Naive thymus-derived CD4-positive, alpha-beta T cell (primary cell): ENCODE data around the gene NTRK2. TPM values are rescaled to one million over a fixed set of nuclear protein-coding genes. Genes with fewer than 3 reads are reported as not detected.

Experiments
- ATAC-seq: fragments of 150-1000 bp; cut with Tn5 transposase; 2 replicates; pipeline ENCODE4 v1.10.0; 2021; ENCODE audit warnings: mild to moderate bottlenecking, moderate library complexity
- CTCF ChIA-PET: fragments of 350-600 bp; sonication (Branson Sonifier 250); formaldehyde crosslinking; loops from one replicate; lab custom pipeline; 2021; ENCODE audit warnings: antibody characterized with exemption; lab: Charles Lee
- POLR2A ChIA-PET: fragments of 350-600 bp; sonication (Branson Sonifier 250); formaldehyde crosslinking; loops from one replicate; lab custom pipeline; 2021; ENCODE audit warnings: antibody characterized with exemption, inconsistent platforms; lab: Charles Lee
- DNase-seq, 9 donors: peaks; one replicate each; pipeline versions ENCODE4 v3.0.0 to v3.0.0-alpha.2; 2020 to 2022; ENCODE audit warnings: mixed read lengths in 1 of 9
- H3K27ac ChIP-seq: one replicate; pipeline ENCODE4 v1.7.0; 2013; ENCODE audit warnings: mild to moderate bottlenecking, low read depth, low read length, moderate library complexity
- H3K27me3 ChIP-seq, 2 donors: one replicate each; pipeline ENCODE4 v1.7.0; 2013; ENCODE audit warnings: low read length in 2 of 2, mild to moderate bottlenecking in 2 of 2, moderate library complexity in 2 of 2; ENCODE audit not compliant: control insufficient read depth in 2 of 2, insufficient read depth in 2 of 2
- H3K36me3 ChIP-seq, 3 experiments: 1 replicate in 2 of 3; 2 replicates in 1 of 3; pipeline ENCODE4 v1.7.0; 2013; ENCODE audit warnings: low read length in 3 of 3, mild to moderate bottlenecking in 3 of 3, moderate library complexity in 1 of 3; ENCODE audit not compliant: insufficient read depth in 3 of 3, control insufficient read depth in 2 of 3
- H3K4me1 ChIP-seq, 2 donors: one replicate each; pipeline ENCODE4 v1.7.0; 2013; ENCODE audit warnings: low read length in 2 of 2, mild to moderate bottlenecking in 2 of 2, moderate library complexity in 1 of 2; ENCODE audit not compliant: control insufficient read depth in 2 of 2, insufficient read depth in 2 of 2
- H3K4me3 ChIP-seq: 2 replicates; pipeline ENCODE4 v1.7.0; 2013; ENCODE audit warnings: mild to moderate bottlenecking, low read length
- H3K9me3 ChIP-seq, 3 experiments: 1 replicate in 2 of 3; 2 replicates in 1 of 3; pipeline ENCODE4 v1.7.0; 2013; ENCODE audit warnings: low read length in 3 of 3; ENCODE audit not compliant: control insufficient read depth in 2 of 3
- H3K27ac Mint-ChIP-seq, 9 donors: one replicate each; pipeline ENCODE4 v1.8.0; 2020 to 2022; ENCODE audit warnings: mixed read lengths in 9 of 9, mild to moderate bottlenecking in 8 of 9, moderate library complexity in 5 of 9, inconsistent platforms in 2 of 9
- H3K27me3 Mint-ChIP-seq, 5 donors: one replicate each; pipeline ENCODE4 v1.8.0; 2021 to 2022; ENCODE audit warnings: mixed read lengths in 5 of 5, mild to moderate bottlenecking in 1 of 5
- H3K36me3 Mint-ChIP-seq, 5 donors: one replicate each; pipeline ENCODE4 v1.8.0; 2020 to 2022; ENCODE audit warnings: mixed read lengths in 5 of 5, mild to moderate bottlenecking in 3 of 5, inconsistent platforms in 1 of 5
- H3K4me1 Mint-ChIP-seq, 7 donors: one replicate each; pipeline ENCODE4 v1.8.0; 2020 to 2022; ENCODE audit warnings: mixed read lengths in 7 of 7, mild to moderate bottlenecking in 3 of 7, inconsistent platforms in 1 of 7
- H3K4me3 Mint-ChIP-seq, 10 donors: one replicate each; pipeline ENCODE4 v1.8.0; 2020 to 2022; ENCODE audit warnings: mild to moderate bottlenecking in 10 of 10, mixed read lengths in 10 of 10, moderate library complexity in 6 of 10, inconsistent platforms in 2 of 10
- H3K9me3 Mint-ChIP-seq, 11 donors: one replicate each; pipeline ENCODE4 v1.8.0; 2020 to 2022; ENCODE audit warnings: mixed read lengths in 11 of 11, mild to moderate bottlenecking in 4 of 11, inconsistent platforms in 1 of 11, moderate library complexity in 1 of 11
- intact Hi-C, 2 donors: fragments of 100-400 bp; cut with micrococcal nuclease; formaldehyde crosslinking; loops; one replicate each; pipeline ENCODE4 v1.15.1; 2023
- polyA plus RNA-seq, 2 donors: library from polyadenylated mRNA; unstranded; fragments of 300-500 nt; fragmentation: Illumina TruSeq; gene quantifications; one replicate each; pipeline ENCODE4 v1.2.3, GENCODE V29; 2021
- total RNA-seq, 6 experiments: library from RNA in 5 of 6; stranded (reverse) in 5 of 6; gene quantifications; 1 replicate in 5 of 6; 2 replicates in 1 of 6; pipeline ENCODE4 v1.2.3 and lab custom pipeline; 2021 to 2026

NTRK2 gene
- total and polyA plus RNA-seq, 7 experiments from 2014 or later = 0.07 to 1.2 TPM; not detected in 5

DNA sequence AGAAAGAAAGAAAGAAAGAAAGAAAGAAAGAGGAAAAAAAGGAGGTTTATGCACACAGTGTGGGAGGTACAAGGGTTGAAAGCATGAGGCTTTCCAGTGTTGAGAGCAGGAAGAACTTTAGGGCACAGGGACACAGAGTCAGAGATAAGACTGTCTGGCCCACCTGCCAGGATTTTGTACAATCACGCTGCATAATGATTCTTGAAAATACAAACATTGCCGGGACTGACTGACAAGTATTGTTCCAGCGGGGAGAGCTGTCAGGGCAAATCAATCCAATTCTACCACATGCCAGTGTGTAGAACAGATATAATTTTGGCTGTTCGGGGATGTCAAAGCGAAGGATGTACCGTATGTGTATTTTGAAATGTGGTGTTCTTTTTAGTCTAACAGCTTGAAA, 254.7 kb downstream of the NTRK2 start:
- Mint-ChIP-seq H3K9me3 (peaks cover 0 to 5% (median 0%) of the 10 kb centered on the region in 11 donors), H3K27ac (no peak overlapping the region), H3K36me3 (no peaks in the 10 kb centered on the region), H3K27me3 (peaks cover 0 to 15% (median 7%) of the 10 kb centered on the region in 5 donors), H3K4me1 (no peaks in the 10 kb centered on the region), H3K4me3 (no peak overlapping the region)
- Histone ChIP-seq H3K36me3 (no peaks in the 10 kb centered on the region), H3K4me3 (no peak overlapping the region), H3K27ac (no peak overlapping the region), H3K27me3 (no peaks in the 10 kb centered on the region), H3K9me3 (no peaks in the 10 kb centered on the region), H3K4me1 (no peaks in the 10 kb centered on the region)
- intact Hi-C loops = no loop called here
- ChIA-PET POLR2A (no interaction called here), CTCF (no interaction called here)
- ATAC-seq = no peak
- DNase-seq = no peak

DNA sequence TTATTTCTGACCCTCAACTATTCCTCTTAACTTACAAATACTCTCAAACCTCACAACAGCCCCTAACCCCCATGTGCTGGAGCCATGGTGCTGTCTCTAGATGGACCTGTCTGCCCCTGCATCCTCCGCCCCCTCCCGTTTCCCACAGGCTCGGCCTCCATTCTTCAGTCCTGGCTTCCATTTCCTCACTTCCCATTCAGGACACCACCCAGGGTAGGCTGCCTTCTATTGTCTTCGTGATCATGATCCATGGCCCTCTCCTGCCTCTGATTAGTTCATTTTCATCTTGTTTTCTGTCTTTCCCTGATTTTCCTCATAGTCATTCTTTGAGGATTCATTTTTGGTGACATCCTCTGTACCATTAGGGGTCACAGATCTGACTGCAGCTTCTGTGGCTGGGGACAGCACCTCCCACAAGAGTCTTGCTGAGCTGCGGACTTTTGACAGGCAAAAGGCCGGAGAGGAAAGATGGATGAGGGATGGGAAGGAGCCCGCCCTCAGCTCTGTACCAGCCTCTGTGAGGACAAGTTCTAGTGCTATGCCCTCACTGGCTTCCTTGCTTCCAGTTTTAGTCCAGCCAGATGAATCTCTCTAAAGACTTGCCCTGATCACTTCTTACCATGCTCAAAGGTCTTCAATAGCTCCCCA, 255.8 kb downstream of the NTRK2 start:
- no peaks in the 10 kb centered on the region for H3K36me3 ChIP-seq
- Mint-ChIP-seq H3K4me3 (no peak overlapping the region), H3K4me1 (peaks cover 0 to 1% (median 0%) of the 10 kb centered on the region in 7 donors), H3K9me3 (peaks cover 0 to 5% (median 0%) of the 10 kb centered on the region in 11 donors), H3K27ac (no peak overlapping the region), H3K27me3 (peaks cover 0 to 14% (median 12%) of the 10 kb centered on the region in 5 donors), H3K36me3 (no peaks in the 10 kb centered on the region)
- CTCF ChIA-PET = no interaction called here
- DNase-seq (no peak), ATAC-seq (no peak)
- no peak overlapping the region for H3K4me3 ChIP-seq
- no peaks in the 10 kb centered on the region for H3K4me1 ChIP-seq
- H3K27ac ChIP-seq = no peak overlapping the region
- intact Hi-C loops = no loop called here
- POLR2A ChIA-PET = no interaction called here
- H3K9me3 ChIP-seq = no peaks in the 10 kb centered on the region
- H3K27me3 ChIP-seq = no peaks in the 10 kb centered on the region

GRCh38 chr9:84926793-84927192, 257.3 kb downstream of the NTRK2 start:
- no peaks in the 10 kb centered on the region for H3K4me1 ChIP-seq
- intact Hi-C loops = no loop called here
- no peak overlapping the region for H3K4me3 Mint-ChIP-seq
- DNase-seq = no peak
- H3K36me3 ChIP-seq = no peaks in the 10 kb centered on the region
- no peak overlapping the region for H3K27ac ChIP-seq
- H3K27ac Mint-ChIP-seq = no peak overlapping the region
- H3K9me3 Mint-ChIP-seq = peaks cover 0 to 5% (median 0%) of the 10 kb centered on the region in 11 donors
- H3K4me3 ChIP-seq = no peak overlapping the region
- ATAC-seq = no peak
- H3K4me1 Mint-ChIP-seq = peaks cover 0 to 1% (median 0%) of the 10 kb centered on the region in 7 donors
- POLR2A ChIA-PET = no interaction called here
- H3K27me3 ChIP-seq = no peaks in the 10 kb centered on the region
- no peaks in the 10 kb centered on the region for H3K36me3 Mint-ChIP-seq
- H3K27me3 Mint-ChIP-seq = peaks cover 0 to 15% (median 11%) of the 10 kb centered on the region in 5 donors
- CTCF ChIA-PET = no interaction called here
- H3K9me3 ChIP-seq = no peaks in the 10 kb centered on the region

DNA sequence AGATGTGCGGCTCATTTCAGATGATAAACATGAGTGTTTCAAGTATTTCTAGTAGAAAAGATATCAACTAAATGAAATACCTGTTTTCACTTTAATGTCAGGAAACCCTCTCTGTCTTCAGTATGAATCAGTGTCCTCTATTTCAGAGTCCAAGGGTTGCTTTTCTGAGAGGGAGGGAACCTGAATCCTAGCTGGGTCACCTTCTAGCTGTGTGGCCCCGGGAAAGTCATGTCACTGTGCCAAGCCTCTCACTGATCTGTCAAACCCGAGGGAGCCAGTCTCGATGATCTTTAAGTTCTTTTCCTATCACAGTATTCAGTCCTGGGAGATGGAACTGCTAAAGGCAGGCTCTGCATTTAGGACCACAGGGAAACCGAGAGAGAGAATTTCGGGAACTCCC, 258.9 kb downstream of the NTRK2 start:
- DNase-seq = no peak
- Histone ChIP-seq H3K27me3 (no peaks in the 10 kb centered on the region), H3K27ac (no peak overlapping the region), H3K4me3 (no peak overlapping the region), H3K36me3 (no peaks in the 10 kb centered on the region), H3K4me1 (no peaks in the 10 kb centered on the region), H3K9me3 (no peaks in the 10 kb centered on the region)
- POLR2A ChIA-PET = no interaction called here
- H3K9me3 Mint-ChIP-seq = peaks cover 0 to 5% (median 0%) of the 10 kb centered on the region in 11 donors
- H3K4me1 Mint-ChIP-seq = peaks cover 0 to 1% (median 0%) of the 10 kb centered on the region in 7 donors
- no peak overlapping the region for H3K4me3 Mint-ChIP-seq
- peaks cover 0 to 15% (median 11%) of the 10 kb centered on the region in 5 donors for H3K27me3 Mint-ChIP-seq
- no peak overlapping the region for H3K27ac Mint-ChIP-seq
- ATAC-seq = no peak
- no peaks in the 10 kb centered on the region for H3K36me3 Mint-ChIP-seq
- CTCF ChIA-PET = no interaction called here
- intact Hi-C loops = no loop called here

DNA sequence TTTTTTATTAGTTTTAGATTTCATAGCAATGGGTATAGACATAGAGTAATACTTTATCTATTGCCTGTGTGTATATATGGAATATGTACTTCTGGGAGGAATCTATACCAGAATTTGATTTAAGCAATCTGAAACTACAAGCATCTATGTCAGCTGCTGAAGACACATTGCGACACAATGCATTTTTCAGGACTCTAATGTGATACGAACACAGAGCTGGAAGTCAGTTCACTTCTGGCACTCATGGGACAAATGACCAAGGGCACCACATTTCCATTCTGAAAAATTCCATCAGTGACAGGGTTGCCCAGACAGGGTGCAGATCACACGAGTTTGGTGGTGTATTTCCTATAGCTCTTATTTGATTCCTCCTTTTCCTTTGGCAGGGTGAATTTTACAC, 259.5 kb downstream of the NTRK2 start:
- intact Hi-C loops = no loop called here
- no peaks in the 10 kb centered on the region for H3K36me3 ChIP-seq
- H3K4me1 ChIP-seq = no peaks in the 10 kb centered on the region
- ATAC-seq = no peak
- H3K27ac ChIP-seq = no peak overlapping the region
- no peak for DNase-seq
- peaks cover 0 to 1% (median 0%) of the 10 kb centered on the region in 7 donors for H3K4me1 Mint-ChIP-seq
- no peaks in the 10 kb centered on the region for H3K36me3 Mint-ChIP-seq
- no peaks in the 10 kb centered on the region for H3K9me3 ChIP-seq
- peaks cover 0 to 5% (median 0%) of the 10 kb centered on the region in 11 donors for H3K9me3 Mint-ChIP-seq
- no peak overlapping the region for H3K4me3 Mint-ChIP-seq
- CTCF ChIA-PET = no interaction called here
- H3K27me3 ChIP-seq = no peaks in the 10 kb centered on the region
- peaks cover 0 to 15% (median 11%) of the 10 kb centered on the region in 5 donors for H3K27me3 Mint-ChIP-seq
- H3K4me3 ChIP-seq = no peak overlapping the region
- no peak overlapping the region for H3K27ac Mint-ChIP-seq
- POLR2A ChIA-PET = no interaction called here

DNA sequence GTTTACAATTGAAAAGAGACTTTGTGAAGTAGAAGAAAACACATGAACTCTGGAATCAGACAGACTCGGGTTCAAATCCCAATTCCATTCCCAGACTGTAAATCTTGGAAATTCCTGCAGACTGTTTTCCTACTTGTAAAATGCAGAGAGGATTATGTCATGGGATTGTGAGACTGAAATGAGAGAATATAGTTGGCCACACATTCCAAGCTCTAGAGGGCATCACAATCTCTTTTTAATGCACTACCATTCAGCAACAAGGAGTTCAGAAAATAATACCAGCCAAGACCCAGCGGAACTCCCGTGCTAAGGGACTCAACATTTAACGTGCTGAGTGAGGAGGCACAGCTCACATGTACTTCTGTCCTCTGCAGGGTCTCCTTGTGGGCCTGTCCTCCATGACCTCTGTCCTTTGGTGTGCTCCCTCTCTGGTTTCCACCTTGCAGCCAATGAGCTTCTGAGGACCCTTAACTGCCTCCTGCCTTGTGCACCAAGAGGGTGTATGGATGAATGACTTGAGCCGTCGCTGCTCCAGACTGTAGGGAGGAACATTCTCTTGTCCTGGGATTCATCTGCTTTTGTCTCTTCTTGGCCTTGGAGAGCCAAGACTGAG, 263.5 kb downstream of the NTRK2 start:
- H3K36me3 ChIP-seq = no peaks in the 10 kb centered on the region
- H3K4me3 Mint-ChIP-seq = no peak overlapping the region

More for the DNA sequence above, 263.5 kb downstream of the NTRK2 start:
- no peak overlapping the region for H3K27ac Mint-ChIP-seq
- peaks cover 0 to 11% (median 5%) of the 10 kb centered on the region in 5 donors for H3K27me3 Mint-ChIP-seq
- DNase-seq (no peak), ATAC-seq (no peak)
- peaks cover 0 to 4% (median 0%) of the 10 kb centered on the region in 11 donors for H3K9me3 Mint-ChIP-seq
- H3K27ac ChIP-seq = no peak overlapping the region
- H3K9me3 ChIP-seq = no peaks in the 10 kb centered on the region
- H3K36me3 Mint-ChIP-seq = no peaks in the 10 kb centered on the region
- H3K4me1 ChIP-seq = no peaks in the 10 kb centered on the region
- ChIA-PET POLR2A (no interaction called here), CTCF (no interaction called here)
- no peak overlapping the region for H3K4me3 ChIP-seq
- intact Hi-C loops = no loop called here
- H3K4me1 Mint-ChIP-seq = peaks cover 0 to 1% (median 0%) of the 10 kb centered on the region in 7 donors
- no peaks in the 10 kb centered on the region for H3K27me3 ChIP-seq
